Measurements from ENCODE around the gene SCARF1. TPM values are rescaled to one million over a fixed set of nuclear protein-coding genes. Genes with fewer than 3 reads are reported as not detected.
A peak's percentile ranks its signal among the peaks of the same experiment; 100 is the strongest.
"Not testable (repeated sequence)": the region's sequence is repeated elsewhere in the genome, so short reads cannot be mapped to it uniquely, and the experiment has no call there.

SCARF1 gene
- total RNA-seq: 1 to 10 TPM in 2 of 3 donors, under 1 TPM in 1; 0.59 to 3.1 (median 1.0) TPM
- total RNA-seq (2013): 1.2 TPM

DNA sequence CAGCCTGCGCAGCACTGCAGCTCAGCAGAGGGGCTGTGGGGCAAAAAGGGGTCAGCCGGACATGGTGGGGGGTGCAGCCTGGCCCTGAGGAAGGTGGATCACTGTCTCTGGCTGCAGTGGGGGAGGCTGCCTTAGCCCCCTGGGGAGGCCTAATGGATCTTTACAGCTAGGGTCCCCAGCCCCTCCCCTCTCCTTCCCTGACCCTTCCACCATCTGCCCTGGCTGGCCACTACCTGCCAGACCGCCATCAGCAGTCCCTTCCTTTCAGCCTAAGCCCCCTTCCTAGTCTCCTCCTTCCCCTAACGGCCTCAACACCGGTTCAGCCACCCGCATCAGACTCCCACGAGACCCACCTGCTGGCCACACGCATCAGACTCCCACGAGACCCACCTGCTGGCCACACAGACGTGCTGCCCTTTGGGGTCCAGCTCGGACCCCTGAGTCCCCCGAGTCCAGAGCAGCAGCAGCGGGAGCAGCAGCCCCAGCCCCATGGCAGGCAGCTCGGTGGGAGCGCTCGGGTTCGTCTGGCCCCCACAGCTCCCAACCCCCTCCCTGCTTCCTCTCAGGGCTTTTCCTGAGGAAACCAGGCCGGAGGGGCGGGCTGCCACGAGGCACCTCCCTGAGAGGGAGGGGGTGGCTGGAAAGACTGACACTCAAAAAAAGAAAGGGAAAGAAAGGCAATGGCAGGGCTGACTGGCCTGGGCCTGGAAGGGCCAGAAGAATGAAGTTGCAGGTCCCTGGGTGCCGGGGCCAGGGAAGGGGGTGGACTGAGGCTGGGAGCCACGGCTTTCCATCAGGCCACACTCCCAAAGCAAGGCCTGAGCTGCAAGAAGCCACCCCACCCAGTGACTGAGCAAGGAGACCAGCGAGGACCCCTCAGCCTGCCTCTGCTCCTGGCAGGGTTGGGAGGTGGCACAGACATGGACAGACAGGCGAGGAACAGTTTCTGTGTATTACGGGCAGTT, at the start of gene SCARF1:
Gene SCARF1 (minus strand): TSS at position 526 of the 965 bp plus-strand sequence. CDS start 35 bp downstream, at position 491.
- ATAC-seq (no peak), DNase-seq (no peak)
- Histone ChIP-seq H3K27me3 (ENCODE audit: control insufficient read depth, insufficient read depth, low read length) (no peaks in the 10 kb centered on the region), H3K36me3 (ENCODE audit: control insufficient read depth, insufficient read depth, low read length) (peaks cover 7% of the 10 kb centered on the region), H3K4me1 (ENCODE audit: control insufficient read depth, insufficient read depth, low read length) (peaks cover 48% of the 10 kb centered on the region), H3K27ac (ENCODE audit: low read length) (no peak within 1 kb of the TSS), H3K4me3 (ENCODE audit: low read length) (no peak within 1 kb of the TSS), H3K9me3 (ENCODE audit: control insufficient read depth, insufficient read depth, low read length) (no peaks in the 10 kb centered on the region)
- no peak for TF ChIP-seq CTCF (IDR thresholded peaks at IDR 0.05)
- no peaks in the 10 kb centered on the region for H3K36me3 Mint-ChIP-seq
- no peaks in the 10 kb centered on the region for H3K27me3 Mint-ChIP-seq (ENCODE audit: low read depth in 2 of 2)
- peak within 1 kb of the TSS in 1 of 2 donors; percentile 82 for H3K27ac Mint-ChIP-seq
- WGBS (ENCODE audit: insufficient coverage): 50% methylated on average over 23 of the region's 25 CpGs
- peaks cover 0 to 13% of the 10 kb centered on the region in 2 donors for H3K4me1 Mint-ChIP-seq
- intact Hi-C loops (cut with micrococcal nuclease): no loop called here
- no peaks in the 10 kb centered on the region for H3K9me3 Mint-ChIP-seq
- H3K4me3 Mint-ChIP-seq: peak within 1 kb of the TSS; percentile 86

DNA sequence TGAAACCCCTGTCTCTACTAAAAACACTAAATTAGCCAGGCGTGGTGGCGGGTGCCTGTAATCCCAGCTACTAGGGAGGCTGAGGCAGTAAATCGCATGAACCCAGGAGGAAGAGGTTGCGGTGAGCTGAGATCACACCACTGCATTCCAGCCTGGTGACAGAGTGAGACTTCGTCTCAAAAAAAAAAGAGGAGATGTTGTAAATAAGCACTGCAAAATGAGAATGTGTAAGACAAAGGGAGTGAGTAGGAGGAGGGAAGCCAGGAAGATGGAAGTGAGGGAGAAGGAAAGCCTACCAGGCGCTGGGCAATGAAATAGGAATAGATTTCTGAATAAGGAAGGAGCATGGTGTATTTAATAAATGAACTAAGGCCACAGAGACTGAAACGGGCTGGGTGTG, 47.8 kb upstream of the SCARF1 start:
- WGBS (ENCODE audit: insufficient coverage): 80% methylated on average over 7 of the region's 7 CpGs
- no peaks in the 10 kb centered on the region for H3K36me3 ChIP-seq (ENCODE audit: control insufficient read depth, insufficient read depth, low read length)

DNA sequence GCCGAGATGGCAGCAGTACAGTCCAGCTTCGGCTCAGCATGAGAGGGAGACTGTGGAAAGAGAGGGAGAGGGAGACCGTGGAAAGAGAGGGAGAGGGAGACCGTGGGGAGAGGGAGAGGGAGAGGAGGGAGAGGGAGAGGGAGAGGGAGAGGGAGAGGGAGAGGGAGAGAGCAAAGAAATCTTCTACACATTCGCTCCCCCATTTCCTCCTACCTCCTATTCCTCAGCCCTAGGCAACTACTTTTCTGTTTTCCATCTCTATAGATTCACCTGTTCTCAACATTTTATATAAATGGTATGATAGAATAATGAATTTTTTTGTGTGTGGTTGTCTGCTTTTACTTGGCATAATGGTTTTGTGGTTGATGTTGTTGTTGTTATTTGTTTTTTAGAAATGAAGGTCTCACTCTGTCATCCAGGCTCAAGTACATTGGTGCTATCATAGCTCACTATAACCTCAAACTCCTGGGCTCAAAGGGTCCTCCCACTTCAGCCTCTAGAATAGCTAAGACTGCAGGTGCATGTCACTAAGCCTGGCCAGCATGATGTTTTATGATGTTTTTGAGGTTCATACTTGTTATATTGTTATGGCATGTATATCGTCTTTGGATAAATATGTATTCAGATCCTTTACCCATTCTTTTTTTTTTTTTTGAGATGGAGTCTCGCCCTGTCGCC, 45.2 kb upstream of the SCARF1 start:
- 82% methylated on average over 2 of the region's 8 CpGs for WGBS (ENCODE audit: insufficient coverage)
- no peak for ATAC-seq

More for the DNA sequence above, 47.8 kb upstream of the SCARF1 start:
- DNase-seq (no peak), ATAC-seq (no peak)
- no peaks in the 10 kb centered on the region for H3K27me3 ChIP-seq (ENCODE audit: control insufficient read depth, insufficient read depth, low read length)
- Mint-ChIP-seq H3K4me3 (no peak overlapping the region), H3K27ac (no peak overlapping the region), H3K36me3 (no peaks in the 10 kb centered on the region), H3K9me3 (no peaks in the 10 kb centered on the region), H3K4me1 (no peaks in the 10 kb centered on the region), H3K27me3 (ENCODE audit: low read depth in 2 of 2) (peaks cover 0 to 10% of the 10 kb centered on the region in 2 donors)
- H3K4me1 ChIP-seq (ENCODE audit: control insufficient read depth, insufficient read depth, low read length): no peaks in the 10 kb centered on the region
- TF ChIP-seq CTCF (IDR thresholded peaks at IDR 0.05): no peak
- intact Hi-C loops (cut with micrococcal nuclease): no loop called here
- H3K4me3 ChIP-seq (ENCODE audit: low read length): no peak overlapping the region
- no peak overlapping the region for H3K27ac ChIP-seq (ENCODE audit: low read length)
- H3K9me3 ChIP-seq (ENCODE audit: control insufficient read depth, insufficient read depth, low read length): no peaks in the 10 kb centered on the region

GRCh38 chr17:1688405-1688804, 42.9 kb upstream of the SCARF1 start:
- DNase-seq; H3K4me3 Mint-ChIP-seq; H3K9me3 ChIP-seq (ENCODE audit: control insufficient read depth, insufficient read depth, low read length); H3K4me3 ChIP-seq (ENCODE audit: low read length); ATAC-seq; H3K9me3 Mint-ChIP-seq; H3K36me3 Mint-ChIP-seq; H3K27ac ChIP-seq (ENCODE audit: low read length); H3K27me3 Mint-ChIP-seq (ENCODE audit: low read depth in 2 of 2); H3K27me3 ChIP-seq (ENCODE audit: control insufficient read depth, insufficient read depth, low read length); H3K27ac Mint-ChIP-seq; H3K36me3 ChIP-seq (ENCODE audit: control insufficient read depth, insufficient read depth, low read length); intact Hi-C loops (cut with micrococcal nuclease): not testable (repeated sequence)
- peaks cover 14% of the 10 kb centered on the region for H3K4me1 ChIP-seq (ENCODE audit: control insufficient read depth, insufficient read depth, low read length)
- peaks cover 16 to 18% of the 10 kb centered on the region in 2 donors for H3K4me1 Mint-ChIP-seq
- WGBS (ENCODE audit: insufficient coverage): no CpG with 5 or more reads among the region's 6 CpGs

More for the DNA sequence above, 45.2 kb upstream of the SCARF1 start:
- intact Hi-C loops (cut with micrococcal nuclease): no loop called here
- Mint-ChIP-seq H3K4me3 (no peak overlapping the region), H3K4me1 (no peaks in the 10 kb centered on the region), H3K9me3 (no peaks in the 10 kb centered on the region), H3K36me3 (no peaks in the 10 kb centered on the region), H3K27me3 (ENCODE audit: low read depth in 2 of 2) (peaks cover 0 to 10% of the 10 kb centered on the region in 2 donors), H3K27ac (no peak overlapping the region)
- Histone ChIP-seq H3K36me3 (ENCODE audit: control insufficient read depth, insufficient read depth, low read length) (no peaks in the 10 kb centered on the region), H3K27ac (ENCODE audit: low read length) (no peak overlapping the region), H3K9me3 (ENCODE audit: control insufficient read depth, insufficient read depth, low read length) (no peaks in the 10 kb centered on the region), H3K27me3 (ENCODE audit: control insufficient read depth, insufficient read depth, low read length) (no peaks in the 10 kb centered on the region), H3K4me1 (ENCODE audit: control insufficient read depth, insufficient read depth, low read length) (no peaks in the 10 kb centered on the region), H3K4me3 (ENCODE audit: low read length) (no peak overlapping the region)
- DNase-seq: no peak
- TF ChIP-seq CTCF (IDR thresholded peaks at IDR 0.05): no peak

All from natural killer cell (primary cell).